Loucy (cell line): ENCODE data around the gene COX7A2L.

ENCODE experiments used
- H2AFZ ChIP-seq: fragments of 200-600 bp; sonication (generic); 2 replicates; pipeline ENCODE4 v1.6.0; 2016; ENCODE audit warnings: antibody characterized with exemption, mild to moderate bottlenecking, low read length, moderate library complexity
- H3F3A ChIP-seq: fragments of 200-600 bp; 2 replicates; pipeline ENCODE4 v1.6.0; 2016; ENCODE audit warnings: antibody characterized with exemption, low read depth, mild to moderate bottlenecking
- H3K27me3 ChIP-seq: fragments of 200-600 bp; sonication (generic); 2 replicates; pipeline ENCODE4 v1.6.1; 2014; ENCODE audit warnings: low read length, mild to moderate bottlenecking; ENCODE audit not compliant: insufficient read depth, poor library complexity, severe bottlenecking
- H3K36me3 ChIP-seq: fragments of 200-600 bp; sonication (generic); 2 replicates; pipeline ENCODE4 v1.6.1; 2016; ENCODE audit warnings: low read length; ENCODE audit not compliant: insufficient read depth
- H3K4me1 ChIP-seq: fragments of 200-600 bp; sonication (generic); 2 replicates; pipeline ENCODE4 v1.5.1; 2014; ENCODE audit warnings: low read length, mild to moderate bottlenecking; ENCODE audit not compliant: insufficient read depth, poor library complexity, severe bottlenecking
- H3K4me2 ChIP-seq: fragments of 200-600 bp; sonication (generic); 2 replicates; pipeline ENCODE4 v1.6.0; 2014; ENCODE audit warnings: antibody characterized with exemption, low read length, low read depth, mild to moderate bottlenecking; ENCODE audit not compliant: poor library complexity, severe bottlenecking
- H3K4me3 ChIP-seq: fragments of 200-600 bp; sonication (generic); 2 replicates; pipeline ENCODE4 v1.5.1; 2014; ENCODE audit warnings: low read length, mild to moderate bottlenecking, mixed read lengths; ENCODE audit not compliant: poor library complexity, severe bottlenecking
- H3K79me2 ChIP-seq: fragments of 200-600 bp; sonication (generic); 2 replicates; pipeline ENCODE4 v1.6.1; 2014; ENCODE audit warnings: low read length; ENCODE audit not compliant: insufficient read depth
- H3K9ac ChIP-seq: fragments of 200-600 bp; sonication (generic); 2 replicates; pipeline ENCODE4 v1.6.0; 2014; ENCODE audit warnings: mild to moderate bottlenecking, low read depth, low read length, moderate library complexity; ENCODE audit not compliant: poor library complexity, severe bottlenecking
- H3K9me2 ChIP-seq: fragments of 200-600 bp; sonication (generic); replicated peaks from 2 replicates; pipeline ENCODE4 v1.6.1; 2016; ENCODE audit warnings: low read depth, low read length, mixed read lengths
- H3K9me3 ChIP-seq: fragments of 200-600 bp; sonication (generic); 2 replicates; pipeline ENCODE4 v1.6.1; 2014; ENCODE audit warnings: mild to moderate bottlenecking, antibody characterized with exemption, low read length, low read depth; ENCODE audit not compliant: insufficient read depth
- H4K20me1 ChIP-seq: fragments of 200-600 bp; sonication (generic); 2 replicates; pipeline ENCODE4 v1.6.0; 2014; ENCODE audit warnings: antibody characterized with exemption, low read length, mild to moderate bottlenecking; ENCODE audit not compliant: insufficient read depth, poor library complexity, severe bottlenecking
- CTCF ChIP-seq: fragments of 200-600 bp; sonication (generic); conservative IDR thresholded peaks from 2 replicates; pipeline ENCODE4 v1.5.1; 2014; ENCODE audit warnings: mild to moderate bottlenecking, antibody characterized with exemption, low read length
- EZH2phosphoT487 ChIP-seq: fragments of 200-600 bp; IDR thresholded peaks from 2 replicates; pipeline ENCODE4 v1.6.1; 2018; ENCODE audit warnings: antibody characterized with exemption, mild to moderate bottlenecking, moderate library complexity, borderline replicate concordance

COX7A2L gene

DNA sequence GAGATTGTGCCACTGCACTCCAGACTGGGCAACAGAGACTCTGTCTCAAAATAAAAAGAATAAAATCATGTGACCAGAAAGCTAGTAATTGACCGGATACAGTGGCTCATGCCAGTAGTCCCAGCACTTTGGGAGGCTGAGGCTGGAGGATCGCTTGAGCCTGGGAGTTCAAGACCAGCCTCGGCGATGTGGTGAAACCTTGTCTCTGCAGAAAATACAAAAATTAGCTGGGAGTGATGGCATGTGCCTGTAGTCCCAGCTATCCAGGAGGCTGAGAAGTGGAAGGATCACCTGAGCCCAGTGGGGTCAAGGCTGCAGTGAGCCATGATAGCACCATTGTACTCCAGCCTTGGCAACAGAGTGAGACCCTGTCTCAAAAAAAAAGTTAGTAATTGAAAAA, 36.8 kb downstream of the COX7A2L start:
- Histone ChIP-seq H3K9me3 (no peaks in the 10 kb centered on the region), H3K9me2 (no peaks in the 10 kb centered on the region), H3K4me2 (no peak overlapping the region), H3K4me3 (no peak overlapping the region), H3F3A (no peaks in the 10 kb centered on the region), H2AFZ (no peak overlapping the region), H3K36me3 (peaks cover 9% of the 10 kb centered on the region; the same call in 1 of the 2 replicates), H3K27me3 (no peaks in the 10 kb centered on the region), H3K4me1 (no peaks in the 10 kb centered on the region), H3K9ac (no peak overlapping the region), H3K79me2 (no peaks in the 10 kb centered on the region), H4K20me1 (no peaks in the 10 kb centered on the region)
- TF ChIP-seq EZH2phosphoT487 = no peak
- TF ChIP-seq CTCF = no peak

- Histone ChIP-seq H3K27me3 (no peaks in the 10 kb centered on the region), H3K4me3 (no peak overlapping the region), H2AFZ (no peak overlapping the region), H3K4me1 (no peaks in the 10 kb centered on the region), H3K79me2 (no peaks in the 10 kb centered on the region), H4K20me1 (no peaks in the 10 kb centered on the region), H3K36me3 (peaks cover 7% of the 10 kb centered on the region; the same call in 1 of the 2 replicates), H3F3A (no peaks in the 10 kb centered on the region), H3K9me3 (no peaks in the 10 kb centered on the region), H3K4me2 (no peak overlapping the region), H3K9ac (no peak overlapping the region), H3K9me2 (no peaks in the 10 kb centered on the region)
- TF ChIP-seq CTCF = no peak
- TF ChIP-seq EZH2phosphoT487 = no peak
Observed at GRCh38 chr2:42321452-42322064, 39.5 kb downstream of the COX7A2L start.

DNA sequence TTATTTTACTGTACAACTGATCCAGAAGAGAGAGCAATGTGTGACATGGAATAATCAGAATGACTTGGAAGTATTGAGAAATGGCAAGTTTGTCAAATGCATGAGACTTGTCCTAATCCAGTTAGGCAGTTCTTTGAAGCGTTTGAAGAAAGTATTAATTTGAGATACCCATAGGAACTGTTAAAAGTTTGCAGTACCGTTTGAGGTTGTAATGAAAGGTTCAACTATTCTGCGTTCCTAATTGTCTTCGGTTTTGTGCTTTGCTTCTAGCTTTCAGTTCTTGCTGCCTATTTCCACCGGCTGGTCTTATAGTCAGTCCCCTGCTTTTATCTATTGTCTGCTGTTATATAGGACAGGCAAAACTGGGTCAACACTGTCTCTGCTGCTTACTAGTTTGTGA, 41.8 kb downstream of the COX7A2L start:
- Histone ChIP-seq H3K9me3 (no peaks in the 10 kb centered on the region), H3K27me3 (no peaks in the 10 kb centered on the region), H3K4me2 (no peak overlapping the region), H2AFZ (no peak overlapping the region), H4K20me1 (no peaks in the 10 kb centered on the region), H3K4me1 (no peaks in the 10 kb centered on the region), H3F3A (no peaks in the 10 kb centered on the region), H3K36me3 (peaks cover 7% of the 10 kb centered on the region; the same call in 1 of the 2 replicates), H3K4me3 (no peak overlapping the region), H3K9me2 (no peaks in the 10 kb centered on the region), H3K79me2 (no peaks in the 10 kb centered on the region), H3K9ac (no peak overlapping the region)
- TF ChIP-seq CTCF (no peak), EZH2phosphoT487 (no peak)
